ENCODE measurements around the gene NRXN3. TPM values are rescaled to one million over a fixed set of nuclear protein-coding genes. Genes with fewer than 3 reads are reported as not detected.

Gene NRXN3
- polyA plus RNA-seq, 1 donor from 2014 or later: 110 TPM

- TF ChIP-seq, protein P1, sequence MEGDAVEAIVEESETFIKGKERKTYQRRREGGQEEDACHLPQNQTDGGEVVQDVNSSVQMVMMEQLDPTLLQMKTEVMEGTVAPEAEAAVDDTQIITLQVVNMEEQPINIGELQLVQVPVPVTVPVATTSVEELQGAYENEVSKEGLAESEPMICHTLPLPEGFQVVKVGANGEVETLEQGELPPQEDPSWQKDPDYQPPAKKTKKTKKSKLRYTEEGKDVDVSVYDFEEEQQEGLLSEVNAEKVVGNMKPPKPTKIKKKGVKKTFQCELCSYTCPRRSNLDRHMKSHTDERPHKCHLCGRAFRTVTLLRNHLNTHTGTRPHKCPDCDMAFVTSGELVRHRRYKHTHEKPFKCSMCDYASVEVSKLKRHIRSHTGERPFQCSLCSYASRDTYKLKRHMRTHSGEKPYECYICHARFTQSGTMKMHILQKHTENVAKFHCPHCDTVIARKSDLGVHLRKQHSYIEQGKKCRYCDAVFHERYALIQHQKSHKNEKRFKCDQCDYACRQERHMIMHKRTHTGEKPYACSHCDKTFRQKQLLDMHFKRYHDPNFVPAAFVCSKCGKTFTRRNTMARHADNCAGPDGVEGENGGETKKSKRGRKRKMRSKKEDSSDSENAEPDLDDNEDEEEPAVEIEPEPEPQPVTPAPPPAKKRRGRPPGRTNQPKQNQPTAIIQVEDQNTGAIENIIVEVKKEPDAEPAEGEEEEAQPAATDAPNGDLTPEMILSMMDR (IDR thresholded peaks at IDR 0.05; ENCODE audit: poor library complexity, severe bottlenecking): no peak
- TF ChIP-seq SMC3 (conservative IDR thresholded peaks at IDR 0.05; ENCODE audit: poor library complexity): no peak
- Histone ChIP-seq H3K27me3 (ENCODE audit: insufficient read depth, low read depth, low read length) (no peaks in the 10 kb centered on the region), H3K9ac (ENCODE audit: low read length) (no peak overlapping the region), H3F3A (ENCODE audit: insufficient read depth, low read length, poor library complexity, severe bottlenecking) (peaks cover 13% of the 10 kb centered on the region), H3K9me3 (ENCODE audit: low read length) (no peaks in the 10 kb centered on the region), H3K4me3 (ENCODE audit: low read length) (no peak overlapping the region), H4K20me1 (ENCODE audit: insufficient read depth) (no peaks in the 10 kb centered on the region), H3K4me2 (ENCODE audit: low read length) (no peak overlapping the region), H3K36me3 (ENCODE audit: insufficient read depth, low read length) (no peaks in the 10 kb centered on the region), H3K79me2 (replicated peaks; ENCODE audit: insufficient read depth, low read length) (no peaks in the 10 kb centered on the region), H3K9me2 (ENCODE audit: insufficient read depth, low read length) (no peaks in the 10 kb centered on the region), H2AFZ (ENCODE audit: low read depth, low read length) (no peak overlapping the region), H3K27ac (ENCODE audit: low read length) (peak overlapping the region; percentile 2)
Measured at GRCh38 chr14:79668951-79669350, 1498.8 kb downstream of the NRXN3 start.

GRCh38 chr14:79670811-79671210 lies 1500.6 kb downstream of the NRXN3 start:
- H3K79me2 ChIP-seq (replicated peaks; ENCODE audit: insufficient read depth, low read length): no peaks in the 10 kb centered on the region
- no peaks in the 10 kb centered on the region for H3K9me2 ChIP-seq (ENCODE audit: insufficient read depth, low read length)
- no peaks in the 10 kb centered on the region for H3K36me3 ChIP-seq (ENCODE audit: insufficient read depth, low read length)
- no peak overlapping the region for H3K27ac ChIP-seq (ENCODE audit: low read length)
- H3F3A ChIP-seq (ENCODE audit: insufficient read depth, low read length, poor library complexity, severe bottlenecking): no peaks in the 10 kb centered on the region
- no peak overlapping the region for H3K4me2 ChIP-seq (ENCODE audit: low read length)
- no peak overlapping the region for H3K9ac ChIP-seq (ENCODE audit: low read length)
- TF ChIP-seq RAD21 (conservative IDR thresholded peaks at IDR 0.05) (no peak), REST (IDR thresholded peaks at IDR 0.05; ENCODE audit: borderline replicate concordance) (no peak), EP300 (conservative IDR thresholded peaks at IDR 0.05; ENCODE audit: poor library complexity, severe bottlenecking) (no peak), POLR2AphosphoS5 (IDR thresholded peaks at IDR 0.05) (no peak), SMC3 (conservative IDR thresholded peaks at IDR 0.05; ENCODE audit: poor library complexity) (no peak), EZH2 (IDR thresholded peaks at IDR 0.05; ENCODE audit: borderline replicate concordance, insufficient read depth, low read length, poor library complexity, severe bottlenecking) (no peak)
- TF ChIP-seq, protein P1 (IDR thresholded peaks at IDR 0.05; ENCODE audit: poor library complexity, severe bottlenecking): no peak
- no peaks in the 10 kb centered on the region for H3K27me3 ChIP-seq (ENCODE audit: insufficient read depth, low read depth, low read length)
- H2AFZ ChIP-seq (ENCODE audit: low read depth, low read length): no peak overlapping the region
- H3K4me3 ChIP-seq (ENCODE audit: low read length): no peak overlapping the region
- H3K9me3 ChIP-seq (ENCODE audit: low read length): no peaks in the 10 kb centered on the region
- H4K20me1 ChIP-seq (ENCODE audit: insufficient read depth): no peaks in the 10 kb centered on the region
